AG08396 (cell line): Measurements from ENCODE around the gene XYLT2.
A peak's percentile ranks its signal among the peaks of the same experiment; 100 is the strongest.
"Not testable (repeated sequence)": the region's sequence is repeated elsewhere in the genome, so short reads cannot be mapped to it uniquely, and the experiment has no call there.

Experiments used
- DNase-seq: peaks from one replicate; pipeline ENCODE4 v3.0.0; 2012; ENCODE audit warnings: low spot score, mixed read lengths

The XYLT2 gene

DNA sequence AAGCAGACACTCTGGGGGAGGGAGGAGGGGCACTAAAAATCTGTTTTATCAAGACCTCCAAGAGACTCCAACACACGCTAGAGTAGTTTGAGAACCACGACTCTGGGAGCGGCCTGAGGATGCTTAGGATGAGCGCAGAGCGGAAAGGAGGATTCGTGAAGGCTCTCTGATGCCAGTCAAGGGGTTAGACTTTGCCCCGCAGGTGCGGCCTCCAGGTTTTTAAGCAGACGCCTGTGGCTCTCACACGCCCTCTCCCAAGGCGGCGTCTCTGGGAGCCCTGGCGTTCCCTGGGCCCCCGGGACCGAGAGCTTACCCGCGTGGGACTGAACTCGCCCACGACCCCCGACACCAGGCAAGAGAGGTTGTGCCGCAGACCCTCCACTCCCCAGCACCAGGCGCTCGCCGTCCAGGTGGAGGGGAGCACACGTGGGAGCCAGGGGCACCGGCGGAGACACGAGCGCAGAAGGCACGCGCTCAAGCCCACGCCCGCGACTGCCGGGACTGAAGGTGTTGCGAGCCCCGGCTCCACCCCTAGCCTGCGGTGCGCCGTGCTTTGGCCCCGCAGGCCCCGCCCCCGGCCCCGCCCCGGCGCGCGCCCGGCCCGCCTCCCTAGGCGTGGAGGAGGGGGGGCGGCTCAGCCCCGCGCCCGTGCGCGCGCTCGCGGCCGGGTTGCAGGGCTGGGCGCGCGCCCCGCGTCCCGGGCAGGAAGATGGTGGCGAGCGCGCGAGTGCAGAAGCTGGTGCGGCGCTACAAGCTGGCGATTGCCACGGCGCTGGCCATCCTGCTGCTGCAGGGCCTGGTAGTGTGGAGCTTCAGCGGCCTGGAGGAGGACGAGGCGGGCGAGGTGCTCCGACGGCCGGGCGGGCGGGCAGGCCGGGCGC lies at the start of gene XYLT2:
XYLT2 (plus strand) TSS at position 695 of the 881 bp plus-strand sequence; CDS start at position 710, 15 bp downstream.
- DNase-seq = peak; percentile 99

DNA sequence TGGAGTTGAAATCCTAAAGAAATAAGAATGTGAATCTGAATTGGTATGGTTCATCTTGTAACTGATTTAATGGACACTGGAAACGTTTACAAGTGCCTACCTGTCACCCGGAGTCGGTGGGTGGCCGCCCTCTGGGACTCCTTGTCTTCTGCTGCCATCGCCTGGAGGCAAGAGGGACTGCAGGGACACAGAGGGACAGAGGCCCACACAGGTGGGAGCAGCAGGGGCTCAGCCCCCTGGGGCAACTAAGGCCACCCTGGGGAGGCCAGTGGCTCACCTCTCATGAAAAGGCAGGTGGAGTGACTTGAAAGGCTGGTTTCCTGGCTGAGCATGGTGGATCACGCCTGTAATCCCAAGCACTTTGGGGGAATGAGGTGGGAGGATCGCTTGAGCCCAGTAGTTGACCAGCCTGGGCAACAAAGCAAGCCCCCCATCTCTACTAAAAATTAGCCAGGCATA lies 48.5 kb upstream of the XYLT2 start:
- peak; percentile 80 for DNase-seq

DNA sequence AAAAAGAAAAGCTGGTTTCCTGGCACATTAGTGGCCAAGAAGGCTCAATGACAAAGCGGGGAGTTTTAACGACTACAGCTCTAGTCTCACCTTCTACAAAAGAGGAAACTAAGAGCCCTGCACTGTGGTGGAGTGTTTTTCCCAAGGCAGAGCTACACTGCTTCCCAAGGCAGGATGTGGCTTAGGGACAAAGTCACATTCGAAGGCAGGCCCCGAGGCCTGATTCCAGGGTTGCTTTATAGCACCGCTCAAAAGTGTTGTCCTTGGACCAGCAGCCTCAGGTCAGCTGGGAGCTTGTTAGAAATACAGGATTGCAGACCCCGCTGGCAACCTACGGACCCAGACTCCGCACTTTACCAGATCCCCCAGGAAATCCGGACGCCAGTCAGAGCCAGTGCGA lies 47.9 kb upstream of the XYLT2 start:
- no peak for DNase-seq

DNA sequence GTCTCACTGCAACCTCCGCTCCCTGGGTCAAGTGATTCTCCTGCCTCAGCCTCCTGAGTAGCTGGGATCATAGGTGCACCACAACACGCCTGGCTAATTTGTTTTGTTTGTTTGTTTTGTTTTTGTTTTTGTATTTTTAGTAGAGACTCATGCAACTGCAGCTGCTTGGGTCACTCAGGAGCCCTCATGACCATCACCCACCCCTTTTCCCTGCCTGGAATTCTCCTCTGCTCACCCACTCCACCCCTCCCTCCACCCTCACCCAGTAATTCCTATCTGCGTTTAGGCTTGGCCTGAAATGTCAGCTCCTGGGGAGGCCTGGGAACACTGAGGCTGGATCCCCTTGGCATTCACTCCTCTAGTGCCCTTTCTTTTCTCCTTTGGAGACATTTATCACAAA lies 46.1 kb upstream of the XYLT2 start:
- no peak for DNase-seq

DNA sequence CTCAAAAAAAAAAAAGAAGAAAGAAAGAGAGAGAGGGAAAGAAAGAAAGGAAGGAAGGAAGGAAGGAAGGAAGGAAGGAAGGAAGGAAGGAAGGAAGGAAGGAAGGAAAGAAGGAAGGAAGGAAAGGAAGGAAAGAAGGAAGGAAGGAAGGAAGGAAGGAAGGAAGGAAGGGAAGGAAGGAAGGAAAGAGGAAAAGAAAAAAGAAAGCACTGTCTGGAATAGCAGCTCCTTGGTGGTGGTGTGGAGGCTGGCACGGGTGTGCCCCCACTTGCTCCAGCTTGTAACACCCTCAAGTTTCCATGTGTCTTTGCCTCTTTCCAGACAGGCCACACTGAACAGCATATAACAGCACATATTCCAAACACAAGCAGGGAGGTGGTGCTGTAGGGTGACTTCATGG lies 45.1 kb upstream of the XYLT2 start:
- DNase-seq = not testable (repeated sequence)

DNA sequence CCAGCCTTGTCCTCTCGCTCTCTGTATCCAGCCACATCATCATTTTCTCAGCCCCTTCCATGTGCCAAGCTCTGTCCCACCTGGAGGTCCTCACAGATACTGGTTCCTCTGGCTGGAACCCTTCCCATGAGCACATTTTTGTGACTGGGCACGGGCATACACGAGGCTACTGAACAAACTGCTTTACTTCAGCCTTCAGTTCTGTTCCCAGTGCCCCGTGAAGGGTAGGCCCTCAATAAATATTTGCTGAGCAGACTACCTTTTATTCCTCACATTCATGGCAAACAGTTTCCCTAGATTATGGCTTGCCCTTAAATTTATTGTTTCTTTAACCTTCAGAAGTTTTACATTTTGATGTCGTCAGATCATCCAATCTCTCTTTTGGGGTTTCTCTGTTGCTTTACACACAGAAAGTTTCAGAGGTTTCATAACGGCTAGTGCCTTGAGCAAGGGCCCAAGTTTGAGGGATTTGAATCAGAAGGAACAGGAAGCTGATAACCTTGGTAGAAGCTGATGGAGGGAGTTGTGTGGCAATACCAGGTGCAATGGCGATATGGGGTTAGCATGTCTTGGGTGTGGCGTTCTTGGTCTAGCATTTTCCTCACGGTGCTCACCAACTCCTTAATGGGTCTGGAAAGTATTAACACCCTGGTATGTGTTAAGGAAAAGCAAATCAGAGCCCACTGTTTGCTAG lies 43.9 kb upstream of the XYLT2 start:
- DNase-seq = no peak

DNA sequence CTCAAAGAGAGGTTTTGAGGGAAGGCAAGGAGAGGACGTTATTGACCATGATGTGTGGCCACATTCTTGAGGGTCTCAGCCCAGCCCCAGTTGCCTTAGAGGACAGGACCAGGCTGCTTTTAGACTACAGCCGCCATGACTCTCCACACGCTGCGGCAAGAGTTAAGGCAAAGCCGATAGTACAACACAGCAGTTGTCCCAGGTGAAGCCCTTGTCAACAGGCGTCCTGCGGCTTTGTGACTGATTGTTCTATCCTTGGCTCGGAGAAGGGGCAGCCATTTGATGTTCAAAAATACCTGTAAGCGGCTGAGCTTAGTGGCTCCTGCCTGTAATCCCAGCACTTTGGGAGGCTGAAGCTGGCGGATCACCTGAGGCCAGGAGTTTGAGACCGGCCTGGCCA lies 42.9 kb upstream of the XYLT2 start:
- DNase-seq = no peak

DNA sequence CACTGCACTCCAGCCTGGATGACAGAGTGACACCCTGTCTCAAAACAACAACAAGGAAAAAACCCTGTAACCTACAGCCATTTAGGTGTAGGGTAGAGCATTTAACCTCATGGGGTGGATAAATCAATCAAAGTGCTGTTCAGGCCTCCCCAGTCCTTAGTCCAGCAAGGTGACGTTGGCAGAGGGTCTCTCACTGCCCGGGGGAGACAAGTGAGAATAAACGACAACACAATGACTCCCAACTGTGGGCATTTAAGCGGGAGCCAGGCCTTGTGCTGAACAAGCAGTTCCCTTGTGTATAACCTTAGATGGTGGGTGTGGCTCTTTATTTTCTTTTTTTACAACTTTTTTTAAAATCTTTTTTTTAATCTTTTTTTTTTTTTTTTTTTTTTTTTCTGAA lies 42.3 kb upstream of the XYLT2 start:
- no peak for DNase-seq

DNA sequence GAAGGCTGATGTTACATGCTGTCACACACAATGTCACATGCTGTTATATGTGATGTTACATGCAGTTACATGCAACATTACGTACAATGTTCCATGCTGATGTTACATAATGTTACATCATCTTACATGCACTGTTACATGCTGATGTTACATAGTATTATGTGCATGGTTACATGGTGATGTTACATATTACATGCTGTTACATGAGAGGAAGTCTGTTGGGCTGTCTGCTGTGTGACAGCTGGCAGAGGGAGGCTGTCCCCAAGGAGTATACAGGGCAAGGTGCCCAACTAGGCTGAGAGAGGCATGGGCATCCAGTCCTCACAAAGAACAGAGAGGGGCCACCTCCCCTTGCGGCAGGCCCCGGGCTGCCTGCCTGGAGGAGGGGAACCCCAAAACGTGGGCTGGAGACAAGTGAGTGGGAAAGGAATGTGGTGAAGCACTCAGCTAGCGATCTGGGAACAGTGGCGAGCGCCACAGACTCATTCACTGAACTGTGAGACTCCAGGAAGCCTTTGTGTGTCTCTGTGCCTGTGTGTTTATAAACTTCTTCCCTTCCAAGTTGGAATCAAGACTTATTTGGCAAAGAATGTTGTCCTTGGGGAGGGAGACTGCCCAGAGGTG lies 41.0 kb upstream of the XYLT2 start:
- peak; percentile 41 for DNase-seq

DNA sequence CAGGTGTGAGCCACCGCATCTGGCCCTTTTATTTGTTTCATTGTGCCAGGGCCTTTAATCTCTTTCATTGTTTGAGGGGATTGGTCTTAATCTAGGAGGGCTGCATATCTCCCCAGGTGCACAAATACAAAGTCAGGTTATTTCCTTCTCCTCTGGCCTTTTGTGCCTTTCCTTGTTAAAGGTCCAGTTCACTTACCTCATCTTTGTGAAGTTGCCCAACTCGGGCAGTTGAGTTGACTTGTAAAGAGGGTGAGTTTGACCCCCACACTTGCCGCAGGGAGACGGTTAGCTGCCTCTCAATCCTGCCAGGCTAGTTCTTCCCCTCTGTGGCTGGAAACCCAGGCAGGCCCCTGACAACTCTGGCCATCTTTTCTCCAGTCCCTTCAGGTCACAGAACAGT lies 38.3 kb upstream of the XYLT2 start:
- DNase-seq = no peak

DNA sequence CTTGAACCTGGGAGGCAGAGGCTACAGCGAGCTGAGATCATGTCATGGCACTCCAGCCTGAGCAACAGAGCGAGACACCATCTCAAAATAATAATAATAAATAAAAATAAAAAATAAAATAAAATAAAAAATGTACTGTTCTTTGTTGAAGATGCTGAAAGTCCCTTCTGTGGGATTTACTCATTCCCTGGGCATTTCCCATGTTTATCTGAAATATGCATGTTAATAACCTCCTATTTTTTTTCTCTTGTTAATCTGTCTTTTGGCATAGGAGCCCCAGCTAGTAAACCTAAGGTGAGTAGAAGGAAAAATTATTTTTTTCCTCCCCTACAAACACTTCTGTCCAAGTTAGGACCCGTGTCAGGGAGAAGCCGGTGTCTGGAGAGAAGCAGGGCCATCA lies 37.3 kb upstream of the XYLT2 start:
- no peak for DNase-seq

DNA sequence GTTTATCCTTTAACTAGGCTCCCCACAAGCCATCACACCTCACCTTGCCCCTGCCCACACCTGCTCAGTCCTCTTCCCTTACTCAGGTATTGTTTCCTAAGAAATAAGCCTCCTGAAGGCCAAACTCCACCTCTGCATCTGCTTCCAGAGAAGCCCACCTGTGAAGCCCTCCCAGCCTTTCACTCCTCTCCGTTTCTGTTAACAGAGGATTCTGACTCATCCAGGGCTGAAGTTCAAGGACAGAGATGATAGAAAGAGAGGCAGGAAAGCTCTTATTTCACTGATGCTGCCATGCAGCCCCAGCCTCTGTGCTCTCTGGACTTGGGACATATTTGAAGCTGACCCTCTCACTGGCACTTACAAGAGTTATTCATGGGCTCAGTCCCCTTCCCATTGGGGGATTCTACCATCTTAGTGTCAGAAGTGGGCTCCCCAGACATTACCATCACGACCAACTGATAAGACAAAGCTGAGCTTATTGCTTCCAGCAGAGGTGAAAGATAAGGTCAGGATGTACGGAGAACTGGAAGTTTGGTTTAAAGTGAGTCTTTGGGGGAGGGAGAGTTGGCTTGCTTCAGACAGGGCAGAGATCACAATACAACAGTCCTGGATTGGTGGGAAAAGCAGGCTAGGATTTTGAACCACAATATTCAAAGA lies 35.3 kb upstream of the XYLT2 start:
- DNase-seq = no peak

DNA sequence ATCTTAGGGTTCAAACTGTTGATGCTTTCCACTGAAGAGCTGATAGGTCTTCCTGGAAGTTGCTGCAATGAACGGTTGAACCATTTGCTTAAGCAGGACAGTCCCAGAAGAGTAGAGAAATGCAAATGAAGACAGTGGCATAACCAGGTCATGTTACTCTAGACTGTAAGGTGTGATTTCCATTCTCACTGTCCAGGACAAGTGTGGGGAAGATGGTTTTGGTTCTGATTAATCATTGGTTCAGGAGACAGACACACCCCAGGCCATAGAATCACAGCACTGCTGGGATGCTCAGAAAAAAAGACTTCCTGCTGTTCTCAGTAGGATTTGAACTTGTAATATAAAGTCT lies 34.8 kb upstream of the XYLT2 start:
- DNase-seq = no peak

DNA sequence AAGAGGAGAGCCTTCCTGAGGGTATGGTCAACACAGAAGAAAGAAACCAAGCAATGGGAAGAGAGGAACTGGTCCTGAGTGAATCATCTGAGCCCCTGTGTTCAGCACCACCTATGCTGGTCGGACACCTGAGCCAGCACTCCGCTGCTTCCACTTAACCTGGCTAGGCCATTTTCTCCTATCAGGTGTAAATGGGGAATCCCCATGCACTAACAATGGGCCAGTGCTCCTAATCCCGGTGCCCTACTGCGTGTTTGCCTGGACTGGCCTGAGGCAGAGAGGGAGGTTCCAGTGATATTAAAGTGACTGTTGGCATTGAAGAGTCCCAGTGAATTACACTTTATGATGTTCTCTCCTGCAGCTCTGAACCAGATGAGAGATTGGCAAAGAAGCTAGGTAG lies 34.4 kb upstream of the XYLT2 start:
- DNase-seq = no peak

DNA sequence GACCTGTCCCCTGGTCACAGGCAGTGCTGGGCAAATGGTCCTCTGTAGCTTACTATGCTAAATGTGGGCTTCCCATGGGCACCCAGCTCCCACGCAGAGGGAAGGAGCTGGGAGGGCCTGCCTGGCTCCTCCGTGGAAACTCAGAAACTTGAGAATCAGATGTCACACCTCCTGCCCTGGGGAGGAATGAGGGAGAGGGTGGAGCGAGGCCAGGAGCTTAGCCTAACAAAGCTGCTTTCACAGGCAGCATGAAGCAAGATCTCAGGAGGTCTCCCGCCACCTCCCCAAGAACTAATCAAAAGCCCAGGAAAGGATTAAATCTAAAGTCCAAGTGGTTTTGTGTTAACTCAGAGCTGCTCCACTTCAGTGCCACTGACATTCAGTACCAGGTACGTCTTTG lies 33.6 kb upstream of the XYLT2 start:
- no peak for DNase-seq

DNA sequence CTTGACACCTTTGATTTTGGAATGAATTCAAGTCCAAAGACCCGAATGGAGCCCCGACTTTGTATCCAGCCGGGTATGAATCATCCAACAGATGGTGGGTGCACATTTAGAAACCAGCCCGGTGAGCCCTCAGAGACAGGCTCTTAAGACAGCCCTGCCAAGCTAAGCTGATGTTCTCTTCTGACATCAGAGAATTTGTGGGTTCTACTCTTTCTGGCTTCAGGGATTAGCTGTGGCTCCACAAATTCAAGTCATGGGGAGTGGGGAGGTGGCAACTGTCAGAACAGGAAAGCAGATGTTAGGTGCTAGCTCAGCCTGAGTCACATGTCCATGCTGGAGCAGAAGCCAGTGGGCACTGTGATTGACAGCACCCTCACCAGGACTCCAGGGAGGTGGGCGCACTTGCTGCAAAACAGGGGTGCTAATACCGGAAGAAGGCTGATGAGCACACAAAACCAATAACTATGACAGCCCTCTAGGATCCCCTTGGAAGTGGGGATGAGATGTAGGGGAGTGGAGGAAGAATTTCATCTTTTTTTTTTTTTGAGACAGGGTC lies 31.4 kb upstream of the XYLT2 start:
- DNase-seq = no peak

DNA sequence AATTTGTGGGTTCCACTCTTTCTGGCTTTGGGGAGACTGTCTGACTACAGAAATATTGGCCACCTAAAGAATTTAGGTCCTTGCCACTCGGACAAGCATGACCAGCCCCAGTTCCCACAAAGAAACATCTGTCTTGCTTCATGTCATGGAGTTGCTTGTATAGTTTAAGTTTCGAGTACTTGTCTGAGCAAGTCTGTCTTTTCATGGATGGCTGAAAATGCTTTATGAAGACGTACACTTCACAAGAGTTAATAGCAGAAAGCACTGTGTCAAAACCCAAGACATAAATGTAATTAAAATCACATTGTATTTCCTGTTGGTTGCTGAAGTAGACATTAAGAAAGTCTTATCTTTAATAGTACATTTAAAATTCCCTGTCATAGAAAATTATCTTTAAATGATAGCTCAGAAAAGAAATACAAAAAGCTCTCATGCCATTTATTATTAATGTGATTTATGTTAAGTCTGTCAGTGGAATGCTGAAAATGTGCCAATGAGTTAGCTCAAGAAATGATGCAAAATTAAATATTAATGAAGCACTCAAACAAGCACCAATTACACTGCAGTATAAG lies 29.8 kb upstream of the XYLT2 start:
- no peak for DNase-seq

DNA sequence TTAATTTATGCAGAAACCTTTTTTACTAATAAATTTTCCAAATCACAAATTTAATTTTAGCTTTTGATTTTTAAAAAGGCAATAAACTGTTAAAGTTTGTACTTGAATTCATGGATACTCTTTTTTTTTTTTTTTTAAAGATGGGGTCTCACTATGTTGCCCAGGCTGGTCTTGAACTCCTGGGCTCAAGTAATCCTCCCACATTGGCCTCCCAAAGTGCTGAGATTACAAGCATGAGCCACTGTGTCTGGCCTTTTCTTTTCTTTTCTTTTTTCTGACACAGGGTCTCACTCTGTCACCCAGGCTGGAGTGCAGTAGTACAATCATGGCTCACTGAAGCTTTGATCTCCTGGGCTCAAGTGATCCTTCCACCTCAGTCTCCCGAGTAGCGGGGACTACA lies 29.3 kb upstream of the XYLT2 start:
- not testable (repeated sequence) for DNase-seq

DNA sequence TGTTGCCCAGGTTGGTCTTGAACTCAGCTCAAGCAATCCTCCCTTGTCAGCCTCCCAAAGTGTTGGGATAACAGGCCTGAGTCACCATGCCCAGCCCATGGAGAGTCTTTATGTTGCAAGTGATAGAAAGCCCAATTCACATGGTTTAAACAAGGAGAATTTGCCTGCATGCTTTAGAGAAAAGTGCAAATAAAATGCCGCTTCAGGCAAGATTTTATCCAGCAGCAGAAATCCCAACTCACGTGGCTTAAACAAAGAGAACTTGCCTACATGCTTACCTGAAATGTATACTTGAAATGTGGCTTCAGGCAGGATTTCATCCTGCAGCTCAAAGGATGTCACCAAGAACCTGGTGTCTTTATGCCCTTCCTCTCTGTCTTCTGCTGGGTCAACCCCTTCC lies 28.8 kb upstream of the XYLT2 start:
- DNase-seq = no peak

DNA sequence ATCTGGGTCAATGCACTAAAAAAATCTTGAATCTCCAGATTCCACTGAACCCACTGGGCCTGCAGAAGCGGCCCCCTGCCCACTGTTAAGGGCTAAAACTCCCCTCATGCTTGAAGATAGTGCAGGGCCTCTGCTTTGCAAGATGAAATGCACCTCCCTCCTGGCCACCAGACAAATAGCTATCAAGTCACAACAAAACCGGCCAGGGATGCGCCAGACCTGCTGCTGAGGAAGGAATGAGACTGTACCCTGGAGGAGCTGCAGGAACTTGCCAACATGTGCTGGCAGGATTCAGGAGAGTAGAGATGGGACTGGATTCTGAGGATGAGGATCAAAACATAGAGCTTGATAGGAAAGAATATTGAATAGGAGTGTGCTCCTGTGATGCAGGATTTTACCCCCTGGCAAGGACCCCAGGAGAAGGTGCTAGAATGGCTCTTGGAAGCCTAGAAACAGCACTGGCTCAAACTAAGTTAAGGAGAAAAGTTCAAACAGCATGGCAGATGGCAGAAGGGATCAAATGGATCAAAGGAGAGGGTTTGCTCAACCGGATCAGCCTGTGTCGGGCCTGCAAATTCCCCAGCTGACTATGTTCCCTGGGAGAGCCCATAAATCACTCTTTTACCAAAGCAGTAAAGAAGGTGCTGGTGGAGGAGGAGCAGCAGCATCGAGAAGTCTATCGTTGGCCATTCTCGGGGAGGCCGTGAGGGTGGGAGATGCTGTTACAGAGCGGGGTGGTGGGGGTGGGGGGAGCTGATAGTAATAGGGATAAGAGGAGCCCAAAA lies 27.2 kb upstream of the XYLT2 start:
- no peak for DNase-seq
